GM12891 (cell line): ENCODE measurements around the gene FOXN3.

Experiments used
- DNase-seq: peaks from one replicate; pipeline ENCODE4 v3.0.0; 2011; ENCODE audit warnings: low spot score; ENCODE audit not compliant: insufficient read length
- FAIRE-seq: peaks from 2 replicates; lab custom pipeline; 2011; peaks lifted over from hg19 to GRCh38; lab: Jason Lieb, UNC
- PAX5 ChIP-seq: IDR thresholded peaks from 2 replicates; pipeline ENCODE4 v1.6.1; 2011; ENCODE audit warnings: low read length, moderate library complexity, mild to moderate bottlenecking; ENCODE audit not compliant: insufficient read depth, severe bottlenecking
- POLR2A ChIP-seq: IDR thresholded peaks from 2 replicates; pipeline ENCODE4 v1.6.1; 2011; ENCODE audit warnings: low read depth, low read length, control low read depth
- POLR2AphosphoS5 ChIP-seq: IDR thresholded peaks from 2 replicates; pipeline ENCODE4 v1.6.1; 2011; ENCODE audit warnings: low read depth, low read length, control low read depth
- POU2F2 ChIP-seq: IDR thresholded peaks from 2 replicates; pipeline ENCODE4 v1.6.1; 2011; ENCODE audit warnings: low read depth, mild to moderate bottlenecking, control low read depth, low read length, moderate library complexity
- SPI1 ChIP-seq: IDR thresholded peaks from 2 replicates; pipeline ENCODE4 v1.6.1; 2011; ENCODE audit warnings: low read depth, low read length, control low read depth
- TAF1 ChIP-seq: IDR thresholded peaks from 2 replicates; pipeline ENCODE4 v1.6.1; 2011; ENCODE audit warnings: low read depth, low read length, control low read depth

Gene FOXN3

GRCh38 chr14:89175881-89176799 is 240.9 kb downstream of the FOXN3 start:
- FAIRE-seq (no peak), DNase-seq (no peak)
- TF ChIP-seq POLR2AphosphoS5 (no peak), POU2F2 (no peak), PAX5 (no peak), TAF1 (no peak), POLR2A (no peak), SPI1 (no peak)

- DNase-seq (no peak), FAIRE-seq (no peak)
- TF ChIP-seq POLR2AphosphoS5 (no peak), POLR2A (no peak), SPI1 (no peak), TAF1 (no peak), PAX5 (no peak), POU2F2 (no peak)
These were observed 245.4 kb downstream of the FOXN3 start for GRCh38 chr14:89171628-89172027.

DNA sequence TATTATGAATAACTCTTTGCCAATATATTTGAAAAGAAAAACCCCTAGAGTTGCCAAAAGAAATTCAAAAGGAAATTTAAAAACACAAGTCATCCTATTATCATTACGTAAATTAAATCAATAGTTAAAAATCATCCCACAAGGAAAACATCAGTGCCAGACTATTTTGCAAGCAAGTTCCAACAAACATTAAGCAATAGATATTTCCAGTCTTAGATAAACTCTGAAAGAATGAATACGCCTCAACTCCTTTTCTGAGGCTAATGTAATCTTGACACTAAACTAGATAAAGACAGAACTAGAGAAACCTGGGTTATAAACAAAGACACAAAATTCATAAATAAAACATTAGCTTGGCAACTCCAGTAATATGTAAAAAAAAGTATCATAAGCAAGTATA is 245.9 kb downstream of the FOXN3 start:
- FAIRE-seq: no peak
- no peak for DNase-seq
- TF ChIP-seq POU2F2 (no peak), POLR2AphosphoS5 (no peak), TAF1 (no peak), POLR2A (no peak), SPI1 (no peak), PAX5 (no peak)

- no peak for TF ChIP-seq POLR2A
These were observed 249.3 kb downstream of the FOXN3 start for GRCh38 chr14:89167705-89168104.

DNA sequence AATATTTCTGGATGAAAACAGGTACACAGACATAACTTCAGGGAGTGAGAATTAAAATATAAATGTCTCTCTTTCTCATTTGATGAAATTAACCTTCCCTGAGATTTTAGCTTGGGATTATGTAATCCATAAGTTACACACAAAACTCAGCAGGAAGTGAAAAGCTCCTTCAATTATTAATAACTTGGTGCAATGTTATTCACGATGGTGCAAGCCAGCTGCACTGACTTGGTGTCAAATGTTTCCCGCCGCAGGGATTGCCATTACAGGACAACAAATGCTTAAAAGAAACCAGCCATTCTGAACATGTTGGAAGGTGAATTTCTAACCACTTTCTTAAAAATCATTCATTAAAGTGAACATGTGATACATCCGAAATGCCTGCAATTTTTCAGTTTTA is 250.4 kb downstream of the FOXN3 start:
- TF ChIP-seq POLR2A (no peak), PAX5 (no peak), POU2F2 (no peak), POLR2AphosphoS5 (no peak), SPI1 (no peak), TAF1 (no peak)
- DNase-seq (no peak), FAIRE-seq (no peak)

More at GRCh38 chr14:89167705-89168104, 249.3 kb downstream of the FOXN3 start:
- FAIRE-seq (no peak), DNase-seq (no peak)

DNA sequence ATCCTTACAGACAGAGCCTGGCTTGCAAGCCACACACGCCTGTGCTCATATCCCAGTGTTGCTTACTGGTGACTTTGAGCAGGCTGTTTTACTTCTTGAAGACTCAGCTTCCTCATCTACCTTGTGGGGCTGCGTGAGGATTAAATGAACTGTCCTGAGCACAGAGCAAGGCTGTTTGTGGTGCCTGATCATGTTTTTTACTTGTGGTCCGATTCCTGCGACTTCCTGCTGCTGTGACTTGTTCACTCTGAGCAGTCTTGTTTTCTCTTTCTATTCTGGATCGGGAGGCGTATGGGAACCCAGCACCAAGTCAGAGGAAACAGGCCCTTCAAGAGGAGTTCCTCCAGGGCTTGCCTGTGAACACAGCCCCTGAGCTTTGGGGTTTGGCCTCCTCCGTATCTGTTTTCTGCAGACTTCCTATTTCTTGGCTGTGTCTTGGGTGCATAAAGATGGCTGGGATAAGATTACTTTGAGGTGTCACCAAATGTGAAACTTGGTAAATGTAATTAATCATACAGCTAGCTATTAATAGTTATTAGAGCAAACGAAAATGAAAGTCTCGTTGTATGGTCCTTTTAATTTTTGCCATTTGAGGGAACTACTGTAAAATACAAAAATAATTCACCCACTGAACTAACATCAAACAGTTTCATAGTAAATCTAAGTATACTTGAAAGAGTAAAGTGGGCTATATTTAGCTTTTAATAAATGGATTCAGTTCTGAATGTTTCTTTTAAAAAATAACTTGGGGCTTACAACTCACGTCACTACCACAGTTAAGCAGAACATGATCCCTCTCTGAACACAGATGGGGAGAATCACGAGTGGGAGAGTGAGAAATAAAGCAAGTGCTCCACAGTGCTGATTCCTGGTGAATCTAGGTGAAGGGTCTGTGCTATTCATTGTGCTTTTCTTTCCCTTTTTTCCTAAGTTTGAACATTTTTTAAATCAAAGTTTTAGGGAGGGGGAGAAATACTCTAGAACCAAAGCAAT is 251.5 kb downstream of the FOXN3 start:
- FAIRE-seq: peak; percentile 88
- TF ChIP-seq POLR2AphosphoS5 (no peak), POLR2A (peak; percentile 57), SPI1 (peak; percentile 50; the same call in 1 of the 2 replicates)
- peak; percentile 30 for DNase-seq

DNA sequence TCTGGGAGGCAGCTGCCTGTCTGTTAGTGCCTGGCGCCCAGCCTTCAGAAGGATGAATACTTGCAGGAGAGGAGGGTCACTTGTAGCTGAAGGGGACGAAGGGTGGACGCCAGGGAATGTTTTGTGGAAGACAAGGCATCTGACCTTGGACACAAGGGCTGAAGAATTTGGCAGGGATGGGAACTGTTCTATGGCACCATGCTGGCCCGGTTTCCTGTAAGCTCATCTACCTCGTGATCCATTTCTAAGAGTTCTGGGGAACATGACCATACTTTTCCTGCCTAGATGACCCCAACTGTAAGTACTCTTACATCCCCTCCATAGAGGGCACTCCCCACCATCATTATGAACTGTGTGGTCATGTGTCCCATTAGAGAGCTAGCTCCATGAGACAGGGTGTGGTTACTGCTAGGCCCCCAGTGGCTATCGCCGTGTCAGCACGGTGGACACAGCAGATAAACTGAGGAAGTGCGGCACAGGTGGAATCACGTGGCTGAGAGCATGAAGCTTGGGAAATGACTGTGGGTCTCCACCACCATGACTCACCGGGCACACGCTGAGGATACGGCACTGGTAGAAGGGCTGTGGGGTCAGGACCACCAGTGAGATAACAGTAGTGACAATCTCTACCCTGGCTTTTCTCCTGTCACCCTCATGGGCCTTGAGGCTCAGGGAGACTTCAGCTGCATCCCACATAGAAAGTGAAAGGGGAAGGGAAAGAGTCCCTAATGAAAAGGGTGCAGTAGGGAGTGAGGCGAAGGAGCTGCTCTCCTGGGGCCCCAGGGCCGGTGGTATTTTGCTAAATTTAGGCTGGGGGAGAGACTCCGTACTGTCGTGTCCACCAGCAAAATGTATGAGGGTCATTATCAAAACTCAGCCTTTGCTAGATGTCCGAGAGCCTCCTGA is 252.6 kb downstream of the FOXN3 start:
- peak; percentile 57 for FAIRE-seq

GRCh38 chr14:89163031-89163636 is 253.9 kb downstream of the FOXN3 start:
- FAIRE-seq (no peak), DNase-seq (no peak)
- no peak for TF ChIP-seq POLR2A
- TF ChIP-seq PAX5: no peak
- no peak for TF ChIP-seq POU2F2
- no peak for TF ChIP-seq POLR2AphosphoS5
- TF ChIP-seq SPI1: no peak
- no peak for TF ChIP-seq TAF1

More for the DNA sequence above, 252.6 kb downstream of the FOXN3 start:
- TF ChIP-seq SPI1 (peak; percentile 18; the same call in 1 of the 2 replicates), POU2F2 (no peak)
- DNase-seq: peak; percentile 27
